H1 (cell line): ENCODE results near the gene TMEM183A. TPM values are rescaled to one million over a fixed set of nuclear protein-coding genes. Genes with fewer than 3 reads are reported as not detected.

Experiments
- CTCF ChIA-PET: fragments of 300-600 bp; sonication (Branson Sonifier 250); formaldehyde crosslinking; loops from one replicate; lab custom pipeline; 2021; ENCODE audit not compliant: partially characterized antibody; lab: Charles Lee
- POLR2A ChIA-PET: fragments of 300-600 bp; sonication (Branson Sonifier 250); formaldehyde crosslinking; loops from one replicate; lab custom pipeline; 2021; ENCODE audit warnings: inconsistent platforms; ENCODE audit not compliant: partially characterized antibody; lab: Charles Lee
- DNase-seq, 2 experiments: peaks; one replicate each; pipeline versions ENCODE4 v3.0.0 to v3.0.0-alpha.2; 2010 to 2022; ENCODE audit warnings: low spot score in 2 of 2, low read depth in 1 of 2, mixed read lengths in 1 of 2
- FAIRE-seq: peaks from 2 replicates; lab custom pipeline; 2011; peaks lifted over from hg19 to GRCh38; lab: Jason Lieb, UNC
- H2AFZ ChIP-seq: 2 replicates; pipeline ENCODE4 v1.8.1; 2012; ENCODE audit warnings: low read length, inconsistent platforms
- H2AK5ac ChIP-seq: 2 replicates; pipeline ENCODE4 v1.6.1; 2013; ENCODE audit warnings: low read depth, low read length
- H2BK120ac ChIP-seq: replicated peaks from 2 replicates; pipeline ENCODE3; 2013; ENCODE audit warnings: low read depth, low read length, inconsistent platforms
- H2BK12ac ChIP-seq: 2 replicates; pipeline ENCODE4 v1.6.1; 2013; ENCODE audit warnings: low read depth, low read length
- H2BK15ac ChIP-seq: 2 replicates; pipeline ENCODE4 v1.6.1; 2013; ENCODE audit warnings: low read length
- H2BK20ac ChIP-seq: 2 replicates; pipeline ENCODE4 v1.6.1; 2013; ENCODE audit warnings: low read length
- H2BK5ac ChIP-seq: 2 replicates; pipeline ENCODE4 v1.6.1; 2013; ENCODE audit warnings: low read depth, low read length
- H3K14ac ChIP-seq: 2 replicates; pipeline ENCODE4 v1.6.1; 2013; ENCODE audit warnings: inconsistent platforms; ENCODE audit not compliant: insufficient read length
- H3K18ac ChIP-seq: 2 replicates; pipeline ENCODE4 v1.6.1; 2013; ENCODE audit warnings: low read length; ENCODE audit errors: extremely low read depth
- H3K23ac ChIP-seq: 2 replicates; pipeline ENCODE4 v1.6.1; 2013; ENCODE audit warnings: inconsistent platforms; ENCODE audit not compliant: insufficient read length
- H3K23me2 ChIP-seq: 2 replicates; pipeline ENCODE4 v1.6.1; 2013; ENCODE audit warnings: low read depth, low read length
- H3K27ac ChIP-seq: 2 replicates; pipeline ENCODE4 v1.6.1; 2011; ENCODE audit warnings: low read depth, low read length, inconsistent platforms
- H3K27me3 ChIP-seq, 4 experiments: replicated peaks in 1 of 4; 1 replicate in 1 of 4; 2 replicates in 3 of 4; pipeline versions ENCODE4 v1.6.1 to v1.8.1; 2011 to 2013; ENCODE audit warnings: low read length in 3 of 4, mild to moderate bottlenecking in 3 of 4, inconsistent platforms in 2 of 4, mixed read lengths in 2 of 4, moderate library complexity in 1 of 4; ENCODE audit not compliant: control insufficient read depth in 3 of 4, insufficient read depth in 3 of 4; ENCODE audit errors: extremely low read depth in 1 of 4
- H3K36me3 ChIP-seq, 4 experiments: 2 replicates each; pipeline versions ENCODE4 v1.6.1 to v1.8.1; 2011 to 2013; ENCODE audit warnings: mild to moderate bottlenecking in 4 of 4, low read length in 3 of 4, moderate library complexity in 2 of 4, control low read depth in 1 of 4, inconsistent platforms in 1 of 4; ENCODE audit not compliant: insufficient read depth in 4 of 4, control insufficient read depth in 2 of 4
- H3K4ac ChIP-seq: replicated peaks from 2 replicates; pipeline ENCODE3; 2013; ENCODE audit warnings: low read length, low read depth, mixed read lengths, inconsistent platforms; ENCODE audit not compliant: insufficient read length
- H3K4me1 ChIP-seq, 4 experiments: replicated peaks in 1 of 4; 1 replicate in 1 of 4; 2 replicates in 3 of 4; pipeline versions ENCODE4 v1.6.1 to v1.8.1; 2011 to 2013; ENCODE audit warnings: low read length in 3 of 4, inconsistent platforms in 2 of 4, mixed read lengths in 1 of 4; ENCODE audit not compliant: insufficient read depth in 4 of 4, control insufficient read depth in 3 of 4
- H3K4me2 ChIP-seq, 2 experiments: 2 replicates each; pipeline versions ENCODE4 v1.6.1 to v1.8.1; 2011 to 2013; ENCODE audit warnings: low read depth in 2 of 2, low read length in 2 of 2, control low read depth in 1 of 2, inconsistent platforms in 1 of 2, mild to moderate bottlenecking in 1 of 2; ENCODE audit not compliant: insufficient read depth in 1 of 2
- H3K4me3 ChIP-seq, 4 experiments: fragments of 200-600, 300-600 bp in 1 of 4; sonication (generic), shearing (Covaris generic), sonication (Bioruptor Twin) in 1 of 4; 2 replicates each; pipeline versions ENCODE4 v1.5.1 to v1.8.1; 2011 to 2016; ENCODE audit warnings: low read length in 4 of 4, low read depth in 3 of 4, control low read depth in 2 of 4, inconsistent platforms in 2 of 4, mild to moderate bottlenecking in 2 of 4, mixed read lengths in 1 of 4, moderate library complexity in 1 of 4; ENCODE audit not compliant: insufficient read depth in 2 of 4; ENCODE audit errors: extremely low read depth in 1 of 4
- H3K56ac ChIP-seq: replicated peaks from 2 replicates; pipeline ENCODE3; 2013; ENCODE audit warnings: low read depth, mild to moderate bottlenecking, mixed read lengths, low read length, inconsistent platforms; ENCODE audit not compliant: insufficient read length
- H3K79me1 ChIP-seq: 2 replicates; pipeline ENCODE4 v1.6.1; 2013; ENCODE audit warnings: low read depth, low read length, control low read depth
- H3K79me2 ChIP-seq, 2 experiments: 2 replicates each; pipeline versions ENCODE4 v1.6.1 to v1.8.1; 2012 to 2013; ENCODE audit warnings: low read length in 2 of 2, mild to moderate bottlenecking in 2 of 2, inconsistent platforms in 1 of 2; ENCODE audit not compliant: insufficient read depth in 2 of 2, control insufficient read depth in 1 of 2
- H3K9ac ChIP-seq, 4 experiments: replicated peaks in 1 of 4; 1 replicate in 1 of 4; 2 replicates in 3 of 4; pipeline versions ENCODE4 v1.6.1 to v1.8.1; 2011 to 2013; ENCODE audit warnings: low read depth in 3 of 4, low read length in 3 of 4, control low read depth in 2 of 4, mild to moderate bottlenecking in 2 of 4, moderate library complexity in 2 of 4, inconsistent platforms in 1 of 4; ENCODE audit errors: extremely low read depth in 1 of 4
- H3K9me3 ChIP-seq, 2 experiments: 2 replicates each; pipeline versions ENCODE4 v1.6.1 to v1.8.1; 2012 to 2013; ENCODE audit warnings: mild to moderate bottlenecking in 2 of 2, moderate library complexity in 2 of 2, control low read depth in 1 of 2, inconsistent platforms in 1 of 2, low read depth in 1 of 2, low read length in 1 of 2, mixed read lengths in 1 of 2; ENCODE audit not compliant: insufficient read depth in 2 of 2
- H4K20me1 ChIP-seq, 2 experiments: replicated peaks in 1 of 2; 2 replicates each; pipeline versions ENCODE3 to v1.8.1; 2011 to 2013; ENCODE audit warnings: inconsistent platforms in 2 of 2, low read length in 2 of 2, mild to moderate bottlenecking in 1 of 2; ENCODE audit not compliant: insufficient read depth in 2 of 2, control insufficient read depth in 1 of 2
- H4K5ac ChIP-seq: 2 replicates; pipeline ENCODE4 v1.6.1; 2013; ENCODE audit warnings: low read length, low read depth, mixed read lengths, inconsistent platforms; ENCODE audit not compliant: insufficient read length
- H4K8ac ChIP-seq: 2 replicates; pipeline ENCODE4 v1.8.0; 2013; ENCODE audit warnings: mild to moderate bottlenecking, moderate library complexity, low read length, inconsistent platforms; ENCODE audit not compliant: insufficient read depth; ENCODE audit errors: extremely low read depth
- H4K91ac ChIP-seq: replicated peaks from 2 replicates; pipeline ENCODE3; 2013; ENCODE audit warnings: low read length, mixed read lengths, inconsistent platforms; ENCODE audit not compliant: insufficient read length
- BRCA1 ChIP-seq: IDR thresholded peaks from 2 replicates; pipeline ENCODE4 v1.6.1; 2012; ENCODE audit warnings: low read depth, low read length, improper control_type of control experiment
- MAFK ChIP-seq: IDR thresholded peaks from 2 replicates; pipeline ENCODE4 v1.6.1; 2012; ENCODE audit warnings: low read depth, mild to moderate bottlenecking, improper control_type of control experiment, low read length
- NRF1 ChIP-seq: IDR thresholded peaks from 2 replicates; pipeline ENCODE4 v1.6.1; 2011; ENCODE audit warnings: mild to moderate bottlenecking, low read depth, low read length, improper control_type of control experiment
- PHF8 ChIP-seq: fragments of 200-600 bp; sonication (generic); conservative IDR thresholded peaks from 2 replicates; pipeline ENCODE4 v1.7.1; 2012; ENCODE audit warnings: low read depth, mild to moderate bottlenecking, inconsistent platforms, low read length, moderate library complexity
- POLR2A ChIP-seq, 2 experiments: IDR thresholded peaks; 1 replicate in 1 of 2; 2 replicates in 1 of 2; pipeline ENCODE4 v1.6.1; 2011; ENCODE audit warnings: low read depth in 2 of 2, low read length in 2 of 2, mild to moderate bottlenecking in 2 of 2; ENCODE audit errors: control extremely low read depth in 1 of 2
- RXRA ChIP-seq: IDR thresholded peaks from 2 replicates; pipeline ENCODE4 v1.6.1; 2011; ENCODE audit warnings: low read depth, mild to moderate bottlenecking, low read length, moderate library complexity; ENCODE audit not compliant: insufficient read depth
- SIN3A ChIP-seq, 2 experiments: IDR thresholded peaks in 1 of 2; conservative IDR thresholded peaks in 1 of 2; 2 replicates each; pipeline ENCODE4 v1.6.1; 2011 to 2012; ENCODE audit warnings: low read length in 2 of 2, improper control_type of control experiment in 1 of 2, low read depth in 1 of 2, mild to moderate bottlenecking in 1 of 2
- SIX5 ChIP-seq: IDR thresholded peaks from 2 replicates; pipeline ENCODE4 v1.6.1; 2011; ENCODE audit warnings: mild to moderate bottlenecking, low read depth, low read length
- SP4 ChIP-seq: IDR thresholded peaks from 2 replicates; pipeline ENCODE4 v1.6.1; 2012; ENCODE audit warnings: low read length, inconsistent platforms
- TAF1 ChIP-seq: IDR thresholded peaks from 2 replicates; pipeline ENCODE4 v1.6.1; 2011; ENCODE audit warnings: mild to moderate bottlenecking, low read depth, low read length
- whole genome bisulfite sequencing, 2 experiments: shearing (Covaris generic) in 1 of 2; methylation state at CpG; one replicate each; pipeline versions ENCODE4 v1.1.6 to v1.1.7; 2013 to 2015; ENCODE audit warnings: low lambda C conversion rate in 2 of 2, mixed read lengths in 2 of 2, inconsistent platforms in 1 of 2, low coverage in 1 of 2, missing lambda C conversion rate in 1 of 2; ENCODE audit not compliant: insufficient replicate concordance in 2 of 2, insufficient coverage in 1 of 2, insufficient read length in 1 of 2; ENCODE audit errors: extremely low coverage in 1 of 2, missing lambda C conversion rate in 1 of 2; 5-methylcytosine and 5-hydroxymethylcytosine counted together
- polyA plus RNA-seq, 7 experiments: library from polyadenylated mRNA; depleted of rRNA in 3 of 7; stranded (reverse) in 5 of 7; unstranded in 2 of 7; fragments of >200 nt in 5 of 7; fragments of 200-250 nt in 2 of 7; gene quantifications; 1 replicate in 5 of 7; 2 replicates in 1 of 7; 4 replicates in 1 of 7; pipeline versions ENCODE4 v1.2.1 to v1.2.3, GENCODE V29; 2011 to 2013; ENCODE audit warnings: missing spikeins in 2 of 7, mixed read lengths in 2 of 7
- total RNA-seq: library from RNA; stranded (reverse); fragmentation: NEBNext Ultra II Directional; extraction: Animal tissue kit (Norgen Biotek cat#: 25700); gene quantifications from 2 replicates; pipeline ENCODE4 v1.2.1, GENCODE V29; 2021

The TMEM183A gene
- total and polyA plus RNA-seq, 2 of the 8 experiments (the other 6 are each of a cell fraction or from before 2014, with no cell fraction given), result 107 to 173 TPM

- no peaks in the 10 kb centered on the region for H3K27me3 ChIP-seq
- DNase-seq (no peak), FAIRE-seq (no peak)
- ChIA-PET CTCF (interaction anchor here (0.6 to 49.7 kb wide), 15 partner anchors 0 to 1459 kb away, joined by 3 to 1089 read pairs (median 4); partner anchors contain the start of genes ADORA1, MYOG and PPFIA4), POLR2A (interaction anchor here (0.6 to 1.4 kb wide), 3 partner anchors 10 to 50 kb away, joined by 3 to 4 read pairs (median 3); no protein-coding TSS in a partner anchor)
- H3K18ac ChIP-seq, result no peak overlapping the region
- no peak overlapping the region for H3K9ac ChIP-seq
- TF ChIP-seq BRCA1, result no peak
- no peak for TF ChIP-seq POLR2A (IDR thresholded peaks at IDR 0.05; ENCODE audit: control extremely low read depth in 1 of 2, low read depth in 2 of 2, low read length in 2 of 2)
- TF ChIP-seq SIN3A (conservative IDR thresholded peaks at IDR 0.05 in 1 of 2, IDR thresholded peaks at IDR 0.05 in 1 of 2; ENCODE audit: low read depth in 1 of 2, low read length in 2 of 2), result no peak
- TF ChIP-seq PHF8, result no peak
- no peak for TF ChIP-seq TAF1
- TF ChIP-seq MAFK, result no peak
- TF ChIP-seq RXRA, result no peak
- no peak for TF ChIP-seq SP4
- no peak for TF ChIP-seq SIX5
- TF ChIP-seq NRF1, result no peak
- H3K56ac ChIP-seq, result no peak overlapping the region
- H3K27ac ChIP-seq, result no peak overlapping the region
- H2BK5ac ChIP-seq, result 0 out of 2 replicates have a peak overlapping the region, but pooled peaks have one; percentile 63
- no peak overlapping the region for H3K4ac ChIP-seq
- H3K79me1 ChIP-seq, result no peaks in the 10 kb centered on the region
- WGBS, 2 experiments, result 88% methylated on average over 7 of the region's 7 CpGs; no CpG with 5 or more reads in 1 of the 2 experiments
- H4K20me1 ChIP-seq, result no peaks in the 10 kb centered on the region
- no peak overlapping the region for H3K14ac ChIP-seq
- H3K36me3 ChIP-seq, result peaks cover 0 to 3% (median 0%) of the 10 kb centered on the region in 4 experiments; a peak in 2 of 8 replicates
- peak overlapping the region; percentile 96 for H4K91ac ChIP-seq
- no peaks in the 10 kb centered on the region for H3K79me2 ChIP-seq
- no peak overlapping the region for H3K23ac ChIP-seq
- H4K5ac ChIP-seq, result no peak overlapping the region
- peaks cover 10 to 25% (median 20%) of the 10 kb centered on the region in 4 experiments for H3K4me1 ChIP-seq
- H3K4me3 ChIP-seq, result no peak overlapping the region
- no peaks in the 10 kb centered on the region for H3K9me3 ChIP-seq
- H2AFZ ChIP-seq, result no peak overlapping the region
- no peak overlapping the region for H2BK120ac ChIP-seq
- no peak overlapping the region for H4K8ac ChIP-seq
- no peak overlapping the region for H2BK12ac ChIP-seq
- peak overlapping the region; percentile 31; the same call in 1 of the 2 replicates for H2AK5ac ChIP-seq
- H3K4me2 ChIP-seq, result no peak overlapping the region
- H2BK20ac ChIP-seq, result peak overlapping the region; percentile 21; the same call in 1 of the 2 replicates
- H2BK15ac ChIP-seq, result no peak overlapping the region
- no peaks in the 10 kb centered on the region for H3K23me2 ChIP-seq
These were observed 48.8 kb downstream of the TMEM183A start for GRCh38 chr1:203056012-203056411.
